ENCODE data around the gene ANKH.
A peak's percentile ranks its signal among the peaks of the same experiment; 100 is the strongest.

ANKH gene

DNA sequence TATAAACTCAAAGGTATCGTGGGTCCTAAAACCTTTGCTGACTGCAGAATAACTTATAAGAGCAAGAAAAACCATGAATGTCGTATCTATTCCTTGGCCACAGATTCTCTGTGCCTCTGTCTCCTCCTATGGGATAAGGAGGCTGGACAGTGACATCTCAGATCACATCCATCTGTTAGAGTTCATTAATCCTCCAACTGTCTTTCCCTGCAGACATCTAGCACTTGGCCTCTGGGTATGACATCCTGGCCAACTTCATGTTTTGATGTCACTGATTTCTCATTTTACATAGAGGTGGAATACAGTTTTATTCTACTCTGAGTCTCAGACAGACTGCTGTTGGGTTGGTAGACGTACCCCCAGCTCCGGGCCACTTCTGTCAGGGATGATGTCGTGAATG lies 120.9 kb downstream of the ANKH start:
- FAIRE-seq (no peak), DNase-seq (ENCODE audit: insufficient read length, low spot score) (no peak)
- no peak for TF ChIP-seq POLR2A (IDR thresholded peaks at IDR 0.05; ENCODE audit: low read depth, low read length)

GRCh38 chr5:14749579-14750101 lies 121.9 kb downstream of the ANKH start:
- FAIRE-seq (no peak), DNase-seq (ENCODE audit: insufficient read length, low spot score) (no peak)
- no peak for TF ChIP-seq POLR2A (IDR thresholded peaks at IDR 0.05; ENCODE audit: low read depth, low read length)

DNA sequence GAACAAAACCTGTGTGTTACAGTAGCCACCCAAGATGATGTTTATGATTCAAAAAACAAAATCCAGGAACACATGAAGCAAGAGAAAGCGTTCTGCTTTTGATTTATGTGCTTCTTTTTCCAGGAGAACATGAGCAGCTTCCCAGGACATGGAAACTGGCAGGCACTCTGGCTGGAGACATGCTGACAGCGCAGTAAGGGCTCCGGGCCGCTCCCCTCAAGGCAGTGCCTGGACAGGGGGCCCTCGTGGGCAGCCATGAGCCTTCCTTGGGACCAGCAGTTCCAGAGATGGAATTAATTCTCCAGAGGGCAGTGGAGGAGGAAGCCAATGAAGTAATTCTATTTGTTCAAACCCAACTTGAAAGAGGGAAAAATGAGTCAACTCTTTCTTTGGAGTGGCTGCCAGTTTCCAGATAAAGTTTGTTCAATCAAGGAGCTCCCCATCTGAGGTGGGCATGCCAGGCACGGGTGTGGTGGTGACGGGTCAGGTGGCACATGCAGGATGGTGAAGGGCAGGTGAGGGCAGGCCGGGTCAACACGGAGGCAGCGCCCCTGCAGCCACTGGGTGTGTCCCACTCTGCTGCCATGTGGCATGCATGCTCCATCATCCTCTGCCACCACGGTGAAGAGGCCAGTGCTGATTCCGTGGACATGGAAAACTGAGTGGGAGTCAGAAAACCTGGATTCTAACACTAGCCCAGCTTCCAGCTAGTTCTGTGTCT lies 123.2 kb downstream of the ANKH start:
- FAIRE-seq = no peak
- no peak for DNase-seq (ENCODE audit: insufficient read length, low spot score)
- TF ChIP-seq POLR2A (IDR thresholded peaks at IDR 0.05; ENCODE audit: low read depth, low read length) = no peak

GRCh38 chr5:14745753-14746152 lies 125.8 kb downstream of the ANKH start:
- no peak for TF ChIP-seq POLR2A (IDR thresholded peaks at IDR 0.05; ENCODE audit: low read depth, low read length)
- DNase-seq (ENCODE audit: insufficient read length, low spot score) = no peak
- FAIRE-seq = no peak

DNA sequence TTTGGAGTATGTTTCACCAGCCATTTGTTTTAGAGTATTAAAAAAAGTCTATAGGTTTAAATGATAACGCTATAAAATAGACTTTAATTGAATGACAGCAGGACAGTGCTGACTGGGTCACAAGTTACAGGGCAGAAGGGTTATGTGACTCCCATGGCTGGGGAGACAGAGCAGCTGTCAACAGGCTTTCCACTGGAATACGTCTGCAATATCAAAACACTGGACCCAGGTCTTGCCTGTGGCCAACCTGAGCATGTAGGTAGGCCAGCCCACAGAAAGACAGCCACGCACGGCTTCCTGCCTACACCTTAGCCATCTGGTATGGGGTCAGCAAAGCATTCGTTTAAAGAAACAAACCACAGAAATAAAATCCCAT lies 126.4 kb downstream of the ANKH start:
- no peak for DNase-seq (ENCODE audit: insufficient read length, low spot score)
- no peak for FAIRE-seq
- no peak for TF ChIP-seq POLR2A (IDR thresholded peaks at IDR 0.05; ENCODE audit: low read depth, low read length)

DNA sequence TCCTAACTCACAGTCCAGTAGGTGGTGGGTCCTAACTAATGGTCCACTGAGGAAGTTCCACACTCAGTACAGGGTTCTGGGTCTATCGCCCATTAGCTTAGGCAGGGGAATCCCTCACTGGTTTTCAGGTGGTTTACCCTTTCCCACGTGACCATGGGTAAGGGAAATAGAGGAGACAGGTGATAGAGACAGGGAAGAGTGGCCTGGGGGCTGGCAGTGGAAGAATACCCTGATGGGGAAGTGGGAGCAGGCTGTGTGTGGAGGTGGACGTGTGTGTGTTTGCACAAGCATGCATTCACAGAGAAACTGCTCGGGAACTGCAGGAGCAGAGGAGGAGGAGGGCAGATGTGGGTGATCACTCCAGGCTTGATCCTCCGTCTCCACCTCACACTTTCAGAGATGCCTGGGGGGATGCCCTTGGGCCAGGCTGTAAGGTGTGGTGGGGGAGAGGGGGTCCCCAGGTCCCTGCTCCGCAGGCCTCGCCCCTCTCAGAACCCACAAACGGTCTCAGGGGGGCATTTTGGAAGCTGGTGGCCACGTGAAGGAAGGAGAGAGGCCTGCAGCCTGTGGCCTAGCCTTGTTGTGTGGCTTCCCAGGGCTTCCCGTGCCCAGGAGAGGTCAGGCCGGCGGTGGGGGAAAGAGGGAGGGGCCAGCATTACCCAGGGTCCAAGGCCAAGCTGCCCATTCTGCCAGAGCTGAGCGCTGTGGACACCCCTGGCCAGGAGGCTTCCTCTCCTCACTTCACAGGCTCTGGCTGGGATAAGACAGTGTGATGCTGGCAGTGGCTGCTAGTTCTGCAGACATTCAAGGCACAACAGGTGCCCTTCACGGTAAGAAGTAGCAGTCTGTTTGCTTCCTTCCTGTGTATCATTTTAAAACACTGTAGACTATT lies 127.0 kb downstream of the ANKH start:
- FAIRE-seq (no peak), DNase-seq (ENCODE audit: insufficient read length, low spot score) (no peak)
- TF ChIP-seq POLR2A (IDR thresholded peaks at IDR 0.05; ENCODE audit: low read depth, low read length) = no peak

GRCh38 chr5:14743601-14744295 lies 127.8 kb downstream of the ANKH start:
- no peak for FAIRE-seq
- DNase-seq (ENCODE audit: insufficient read length, low spot score) = peak; percentile 46
- TF ChIP-seq POLR2A (IDR thresholded peaks at IDR 0.05; ENCODE audit: low read depth, low read length) = no peak

GRCh38 chr5:14742498-14742897 lies 129.1 kb downstream of the ANKH start:
- DNase-seq (ENCODE audit: insufficient read length, low spot score) = no peak
- TF ChIP-seq POLR2A (IDR thresholded peaks at IDR 0.05; ENCODE audit: low read depth, low read length) = no peak
- FAIRE-seq = no peak

DNA sequence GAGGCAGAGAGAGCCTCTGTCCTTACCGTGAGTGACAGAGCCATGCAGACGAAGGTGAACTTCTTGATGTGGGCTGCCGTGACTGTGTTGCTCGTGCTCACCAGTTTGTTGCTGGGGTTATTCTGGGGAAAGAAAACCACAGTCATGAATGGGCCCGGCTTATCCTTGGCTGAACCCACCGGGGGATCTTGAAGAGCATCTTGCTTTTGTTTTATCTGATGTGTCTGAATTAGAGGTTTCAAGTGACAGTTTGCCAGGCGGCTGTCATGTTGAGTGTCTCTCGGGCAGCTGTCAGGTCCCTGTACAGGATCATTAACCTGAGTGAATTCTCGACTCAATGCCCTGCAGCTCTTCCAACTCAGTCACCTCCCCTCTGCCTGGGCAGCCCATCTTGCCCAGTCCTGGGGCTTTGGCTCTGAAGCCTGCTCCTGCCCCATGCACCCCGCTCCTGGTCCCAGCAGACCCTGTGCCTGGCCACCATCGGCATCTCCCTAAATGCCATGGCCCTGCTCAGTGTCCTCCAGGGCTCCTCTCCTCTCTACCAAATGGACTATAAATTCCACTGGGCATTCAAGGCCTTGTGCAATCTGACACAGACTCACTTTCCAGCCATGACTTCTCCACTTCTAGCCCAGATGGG lies 129.7 kb downstream of the ANKH start:
- no peak for TF ChIP-seq POLR2A (IDR thresholded peaks at IDR 0.05; ENCODE audit: low read depth, low read length)
- no peak for FAIRE-seq
- no peak for DNase-seq (ENCODE audit: insufficient read length, low spot score)

- TF ChIP-seq POLR2A (IDR thresholded peaks at IDR 0.05; ENCODE audit: low read depth, low read length) = no peak
- FAIRE-seq = no peak
- no peak for DNase-seq (ENCODE audit: insufficient read length, low spot score)
Observed at GRCh38 chr5:14741131-14741530, 130.4 kb downstream of the ANKH start.

GRCh38 chr5:14739981-14740380 lies 131.6 kb downstream of the ANKH start:
- no peak for DNase-seq (ENCODE audit: insufficient read length, low spot score)
- TF ChIP-seq POLR2A (IDR thresholded peaks at IDR 0.05; ENCODE audit: low read depth, low read length) = no peak
- no peak for FAIRE-seq

- FAIRE-seq = peak; percentile 45
- DNase-seq (ENCODE audit: insufficient read length, low spot score) = peak; percentile 80
- TF ChIP-seq POLR2A (IDR thresholded peaks at IDR 0.05; ENCODE audit: low read depth, low read length) = no peak
Observed at GRCh38 chr5:14739538-14739937, 132.0 kb downstream of the ANKH start.

DNA sequence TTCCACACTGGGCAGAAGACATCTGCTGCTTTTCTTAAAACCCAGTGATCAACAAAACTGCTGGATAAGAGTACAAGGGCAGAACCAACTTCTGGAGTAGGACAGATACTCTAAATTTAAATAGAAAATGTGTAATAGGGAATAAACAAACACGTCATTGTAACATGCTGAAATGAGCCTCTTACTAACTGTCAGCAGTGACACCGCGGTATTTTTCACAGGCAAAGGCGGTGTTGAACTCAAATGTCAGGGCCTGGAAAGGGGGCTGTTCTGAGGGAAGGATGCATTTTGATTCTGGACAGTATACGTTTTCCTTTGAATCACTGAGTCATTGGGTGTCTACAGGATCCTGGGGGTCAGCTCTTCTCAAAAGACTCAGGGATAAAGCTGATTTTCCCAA lies 133.5 kb downstream of the ANKH start:
- no peak for TF ChIP-seq POLR2A (IDR thresholded peaks at IDR 0.05; ENCODE audit: low read depth, low read length)
- DNase-seq (ENCODE audit: insufficient read length, low spot score) (no peak), FAIRE-seq (no peak)

DNA sequence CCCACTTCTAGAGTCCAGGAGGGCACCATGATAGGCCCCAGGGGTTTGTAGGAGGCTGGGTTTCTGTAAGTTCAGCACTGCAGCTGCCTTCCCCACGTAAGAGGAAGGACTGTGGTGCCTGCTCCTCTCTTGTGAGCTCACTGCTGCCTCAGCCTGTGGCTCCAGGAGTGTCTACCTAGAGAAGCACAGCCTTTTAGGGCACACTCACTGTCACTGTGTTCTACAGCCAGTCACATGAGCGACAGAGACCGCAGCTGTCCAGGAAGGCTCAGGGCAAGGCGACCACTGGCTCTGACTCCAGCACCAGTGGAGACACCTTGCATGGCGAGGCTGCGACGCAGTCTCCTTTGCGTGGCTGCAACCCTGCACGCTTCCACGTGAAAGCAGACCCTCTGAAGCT lies 134.3 kb downstream of the ANKH start:
- TF ChIP-seq POLR2A (IDR thresholded peaks at IDR 0.05; ENCODE audit: low read depth, low read length) = no peak
- DNase-seq (ENCODE audit: insufficient read length, low spot score) (no peak), FAIRE-seq (no peak)
